Measurements from ENCODE around the gene AP4S1. TPM values are rescaled to one million over a fixed set of nuclear protein-coding genes. Genes with fewer than 3 reads are reported as not detected.

Gene AP4S1
- total RNA-seq, 1 experiment from 2014 or later: 3.3 TPM

GRCh38 chr14:31009836-31010574, 15.4 kb upstream of the AP4S1 start:
- ATAC-seq (no peak), DNase-seq (ENCODE audit: low read depth, low spot score) (no peak)
- Histone ChIP-seq H3K36me3 (ENCODE audit: control insufficient read depth, insufficient read depth, low read length) (no peaks in the 10 kb centered on the region), H3K4me3 (ENCODE audit: low read depth in 2 of 2, low read length in 2 of 2) (no peak overlapping the region), H3K27me3 (ENCODE audit: control insufficient read depth, insufficient read depth, low read length) (no peaks in the 10 kb centered on the region), H3K9me3 (ENCODE audit: control insufficient read depth, insufficient read depth, low read depth, low read length) (no peaks in the 10 kb centered on the region), H3K27ac (ENCODE audit: low read length) (no peak overlapping the region), H3K4me1 (ENCODE audit: control insufficient read depth, insufficient read depth, low read length) (no peaks in the 10 kb centered on the region)
- no peak for TF ChIP-seq SIN3A (IDR thresholded peaks at IDR 0.05; ENCODE audit: borderline replicate concordance, insufficient read depth, low read depth, low read length)
- no peak for TF ChIP-seq CTCF (IDR thresholded peaks at IDR 0.05)
- no peak for TF ChIP-seq POLR2AphosphoS5 (IDR thresholded peaks at IDR 0.05; ENCODE audit: low read depth, low read length)
- TF ChIP-seq REST (IDR thresholded peaks at IDR 0.05; ENCODE audit: insufficient read depth in 1 of 2, low read depth in 2 of 2, low read length in 1 of 2): no peak
- no peak for TF ChIP-seq TCF7L2 (IDR thresholded peaks at IDR 0.05; ENCODE audit: low read depth, low read length)
- BruUV-seq (replicated peaks): no TSS peak
- ChIA-PET CTCF (no interaction called here), POLR2A (no interaction called here)
- intact Hi-C loops (cut with micrococcal nuclease; ENCODE audit: unreplicated experiment): no loop called here
- in situ Hi-C loops (cut with HindIII; ENCODE audit: low pct_unique_long_range_greater_than_20kb, low sequenced_read_pairs): no loop called here

DNA sequence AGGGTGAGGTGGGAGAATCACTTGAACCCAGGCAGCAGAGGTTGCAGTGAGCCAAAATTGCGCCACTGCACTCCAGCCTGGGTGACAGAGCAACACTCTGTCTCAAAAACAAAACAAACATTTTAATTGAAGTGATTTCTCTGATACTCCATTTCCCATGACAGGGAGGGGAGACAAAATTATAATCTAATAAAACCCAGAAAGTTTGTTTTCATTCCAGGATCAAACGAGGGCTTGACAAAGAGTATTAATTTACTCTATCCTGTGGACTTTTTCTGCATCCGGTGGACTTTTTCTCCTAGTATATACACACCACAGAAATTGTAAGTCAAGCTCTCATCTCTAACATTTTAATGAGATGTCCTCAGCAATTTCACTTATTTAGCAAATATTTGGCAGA, 14.5 kb upstream of the AP4S1 start:
- Histone ChIP-seq H3K4me3 (ENCODE audit: low read depth in 2 of 2, low read length in 2 of 2) (no peak overlapping the region), H3K4me1 (ENCODE audit: control insufficient read depth, insufficient read depth, low read length) (no peaks in the 10 kb centered on the region), H3K9me3 (ENCODE audit: control insufficient read depth, insufficient read depth, low read depth, low read length) (no peaks in the 10 kb centered on the region), H3K27me3 (ENCODE audit: control insufficient read depth, insufficient read depth, low read length) (no peaks in the 10 kb centered on the region), H3K27ac (ENCODE audit: low read length) (no peak overlapping the region), H3K36me3 (ENCODE audit: control insufficient read depth, insufficient read depth, low read length) (no peaks in the 10 kb centered on the region)
- BruUV-seq (replicated peaks): no TSS peak
- ATAC-seq (no peak), DNase-seq (ENCODE audit: low read depth, low spot score) (no peak)
- in situ Hi-C loops (cut with HindIII; ENCODE audit: low pct_unique_long_range_greater_than_20kb, low sequenced_read_pairs) (no loop called here), intact Hi-C loops (cut with micrococcal nuclease; ENCODE audit: unreplicated experiment) (no loop called here)
- POLR2A ChIA-PET: no interaction called here
- CTCF ChIA-PET: no interaction called here
- no peak for TF ChIP-seq TCF7L2 (IDR thresholded peaks at IDR 0.05; ENCODE audit: low read depth, low read length)
- TF ChIP-seq CTCF (IDR thresholded peaks at IDR 0.05): no peak
- TF ChIP-seq REST (IDR thresholded peaks at IDR 0.05; ENCODE audit: insufficient read depth in 1 of 2, low read depth in 2 of 2, low read length in 1 of 2): no peak
- TF ChIP-seq POLR2AphosphoS5 (IDR thresholded peaks at IDR 0.05; ENCODE audit: low read depth, low read length): no peak
- no peak for TF ChIP-seq SIN3A (IDR thresholded peaks at IDR 0.05; ENCODE audit: borderline replicate concordance, insufficient read depth, low read depth, low read length)

All from Panc1 (cell line).